Bronchial epithelial cell (primary cell): ENCODE measurements around the gene DUOX1. TPM values are rescaled to one million over a fixed set of nuclear protein-coding genes. Genes with fewer than 3 reads are reported as not detected.

Source experiments
- DNase-seq: peaks from one replicate; pipeline ENCODE4 v3.0.0-alpha.2; 2010; ENCODE audit warnings: low read depth
- FAIRE-seq: peaks from 2 replicates; lab custom pipeline; 2011; peaks lifted over from hg19 to GRCh38; lab: Jason Lieb, UNC
- H3K27me3 ChIP-seq: 2 replicates; pipeline ENCODE4 v1.5.1; 2011; ENCODE audit warnings: low read length; ENCODE audit not compliant: control insufficient read depth, insufficient read depth
- H3K36me3 ChIP-seq: 2 replicates; pipeline ENCODE4 v1.5.1; 2011; ENCODE audit warnings: low read length; ENCODE audit not compliant: control insufficient read depth, insufficient read depth
- H3K4me3 ChIP-seq: 2 replicates; pipeline ENCODE4 v1.5.1; 2011; ENCODE audit warnings: mild to moderate bottlenecking, low read depth, low read length, control low read depth
- CTCF ChIP-seq: IDR thresholded peaks from 2 replicates; pipeline ENCODE4 v1.5.1; 2011; ENCODE audit warnings: mild to moderate bottlenecking, moderate library complexity, low read length, control low read depth, inconsistent platforms; ENCODE audit not compliant: insufficient read depth, severe bottlenecking
- total RNA-seq: library from RNA; depleted of rRNA; stranded (reverse); fragments of >200 nt; gene quantifications from 2 replicates; pipeline ENCODE4 v1.2.1, GENCODE V29; 2014

DUOX1 gene
- total RNA-seq, 1 donor from 2014 or later: 13.2 TPM

DNA sequence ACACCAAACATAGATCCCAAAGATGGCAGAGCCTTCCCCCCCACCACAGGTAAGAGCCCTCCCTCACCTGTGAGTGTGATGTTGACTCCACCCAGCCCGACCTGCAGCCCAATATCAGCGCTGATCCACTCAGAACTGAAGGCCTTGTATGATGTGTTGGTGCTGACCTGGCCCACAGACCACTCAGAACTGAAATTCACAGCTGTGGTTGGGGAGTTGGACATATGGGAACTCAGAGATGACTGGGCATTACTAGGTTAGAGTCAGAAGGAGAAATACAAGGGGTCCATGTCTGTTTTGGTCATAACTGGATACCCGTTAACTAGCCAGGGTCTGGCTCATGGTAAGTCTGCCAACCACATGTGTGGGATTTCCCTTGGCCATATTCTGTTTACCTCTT, 8.8 kb upstream of the DUOX1 start:
- TF ChIP-seq CTCF: no peak
- Histone ChIP-seq H3K27me3 (peaks cover 9% of the 10 kb centered on the region), H3K36me3 (peaks cover 6% of the 10 kb centered on the region), H3K4me3 (no peak overlapping the region)
- FAIRE-seq: peak; percentile 94
- no peak for DNase-seq

DNA sequence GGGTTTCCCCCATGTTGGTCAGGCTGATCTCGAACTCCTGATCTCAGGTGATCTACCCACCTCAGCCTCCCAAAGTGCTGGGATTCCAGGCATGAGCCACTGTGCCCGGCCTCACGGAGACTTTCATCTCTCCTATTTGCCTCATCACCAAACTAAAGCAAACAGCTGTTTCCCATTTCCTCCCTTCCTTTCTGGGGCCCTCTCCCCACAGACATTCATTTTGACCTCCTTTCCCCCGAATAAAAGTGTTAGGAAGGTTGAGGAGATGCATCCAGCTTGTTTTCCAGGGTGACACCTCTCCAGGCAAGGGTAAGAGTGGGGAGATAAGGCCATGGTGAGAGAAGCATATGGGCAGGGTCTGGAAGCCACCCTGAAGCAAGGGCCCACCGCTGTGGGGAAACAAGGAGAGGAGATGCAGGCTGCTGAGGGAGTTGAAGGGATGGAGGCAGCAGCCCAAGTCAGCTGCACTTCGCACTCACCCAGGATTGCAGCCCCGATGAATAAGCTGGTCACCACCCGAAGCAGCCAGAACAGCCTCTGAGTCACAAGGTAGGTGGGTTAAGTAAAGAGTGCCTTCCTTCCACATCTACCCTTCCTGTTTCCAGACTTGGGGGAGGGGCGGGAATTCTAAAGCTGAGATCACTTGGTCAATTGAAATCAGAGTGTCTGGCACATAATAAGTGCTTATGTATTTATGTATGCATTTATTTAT, 7.9 kb upstream of the DUOX1 start:
- no peak for TF ChIP-seq CTCF
- Histone ChIP-seq H3K36me3 (peaks cover 6% of the 10 kb centered on the region), H3K4me3 (no peak overlapping the region), H3K27me3 (peaks cover under 1% of the 10 kb centered on the region)
- FAIRE-seq (no peak), DNase-seq (peak; percentile 93)

DNA sequence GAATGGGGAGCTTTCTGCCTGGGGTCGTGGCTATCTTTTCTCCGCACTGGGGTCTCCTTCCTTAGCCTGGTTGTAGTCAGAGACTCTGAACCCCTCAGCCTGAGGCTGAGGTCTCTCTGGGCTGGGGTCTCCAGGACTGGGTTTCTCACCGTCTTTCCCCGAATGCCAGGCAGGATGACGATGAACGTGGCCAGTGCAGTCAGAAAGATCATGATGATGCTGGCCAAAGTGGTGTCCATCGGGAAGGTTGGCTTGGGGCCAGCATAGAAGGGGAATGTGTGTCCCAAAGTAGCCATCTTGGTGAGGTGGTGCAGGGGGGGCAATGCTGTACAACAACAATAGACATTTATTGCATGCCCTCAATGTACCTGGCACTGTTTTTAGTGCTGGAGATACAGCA, 7.1 kb upstream of the DUOX1 start:
- H3K27me3 ChIP-seq: no peaks in the 10 kb centered on the region
- H3K36me3 ChIP-seq: peaks cover 6% of the 10 kb centered on the region
- DNase-seq (no peak), FAIRE-seq (peak; percentile 7)
- TF ChIP-seq CTCF: no peak
- H3K4me3 ChIP-seq: no peak overlapping the region

GRCh38 chr15:45123397-45123796, 6.4 kb upstream of the DUOX1 start:
- no peak for FAIRE-seq
- no peak for TF ChIP-seq CTCF
- peaks cover 6% of the 10 kb centered on the region for H3K36me3 ChIP-seq
- DNase-seq: no peak
- H3K4me3 ChIP-seq: no peak overlapping the region
- H3K27me3 ChIP-seq: no peaks in the 10 kb centered on the region

GRCh38 chr15:45126535-45127158, 3.1 kb upstream of the DUOX1 start:
- Histone ChIP-seq H3K36me3 (no peaks in the 10 kb centered on the region), H3K4me3 (no peak overlapping the region), H3K27me3 (no peaks in the 10 kb centered on the region)
- TF ChIP-seq CTCF: peak; percentile 68
- FAIRE-seq (no peak), DNase-seq (peak; percentile 55)
